Erythroblast (primary cell): ENCODE data around the gene KRTAP4-9.
"Not testable (repeated sequence)": the region's sequence is repeated elsewhere in the genome, so short reads cannot be mapped to it uniquely, and the experiment has no call there.

Source experiments
- DNase-seq, 2 experiments: peaks; one replicate each; lab custom pipeline; 2025; lab: John Stamatoyannopoulos, UW
- GATA1 ChIP-seq: IDR thresholded peaks from 2 replicates; pipeline ENCODE4 v1.6.1; 2011; ENCODE audit warnings: low read depth, mild to moderate bottlenecking, control low read depth, low read length, moderate library complexity
- POLR2A ChIP-seq: IDR thresholded peaks from 2 replicates; pipeline ENCODE4 v1.6.1; 2011; ENCODE audit warnings: mild to moderate bottlenecking, low read length

KRTAP4-9 gene

DNA sequence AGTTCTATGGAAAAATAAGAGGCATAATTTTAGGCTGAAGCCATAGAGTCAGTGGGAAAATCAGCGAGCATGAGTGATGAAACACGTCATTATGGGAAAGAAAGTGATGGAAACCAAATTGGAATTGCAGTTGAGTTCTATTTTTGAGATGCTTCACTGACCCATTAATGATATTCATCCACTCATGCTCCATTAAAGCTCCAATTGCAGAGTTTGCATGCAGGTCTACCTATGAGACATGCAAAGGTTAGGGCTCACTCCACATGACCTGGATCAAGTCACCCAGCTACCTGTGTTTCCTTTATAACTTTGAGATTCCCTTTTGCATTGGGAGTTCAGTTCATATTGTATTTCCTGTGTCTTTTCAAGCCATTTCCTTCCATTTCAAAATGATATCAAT is 31.5 kb upstream of the KRTAP4-9 start:
- TF ChIP-seq GATA1, result no peak
- TF ChIP-seq POLR2A, result no peak
- DNase-seq, result no peak

DNA sequence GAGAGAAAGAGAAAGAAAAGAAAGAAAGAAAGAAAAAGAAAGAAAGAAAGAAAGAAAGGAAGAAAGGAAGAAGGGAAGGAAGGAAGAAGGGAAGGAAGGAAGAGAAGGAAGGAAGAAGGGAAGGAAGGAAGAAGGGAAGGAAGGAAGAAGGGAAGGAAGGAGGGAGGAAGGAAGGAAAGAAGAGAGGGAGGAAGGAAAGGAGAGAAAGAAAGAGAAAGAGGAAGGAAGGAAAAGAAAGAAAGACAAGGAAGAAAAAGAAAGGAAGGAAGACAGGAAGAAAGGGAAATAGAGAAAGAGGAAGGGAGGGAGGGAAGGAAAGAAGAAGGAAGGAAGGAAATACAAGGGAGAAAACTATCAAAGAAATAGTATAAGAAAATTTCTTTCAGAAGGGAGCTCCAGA is 28.4 kb upstream of the KRTAP4-9 start:
- DNase-seq, result no peak
- TF ChIP-seq GATA1 (no peak), POLR2A (no peak)

DNA sequence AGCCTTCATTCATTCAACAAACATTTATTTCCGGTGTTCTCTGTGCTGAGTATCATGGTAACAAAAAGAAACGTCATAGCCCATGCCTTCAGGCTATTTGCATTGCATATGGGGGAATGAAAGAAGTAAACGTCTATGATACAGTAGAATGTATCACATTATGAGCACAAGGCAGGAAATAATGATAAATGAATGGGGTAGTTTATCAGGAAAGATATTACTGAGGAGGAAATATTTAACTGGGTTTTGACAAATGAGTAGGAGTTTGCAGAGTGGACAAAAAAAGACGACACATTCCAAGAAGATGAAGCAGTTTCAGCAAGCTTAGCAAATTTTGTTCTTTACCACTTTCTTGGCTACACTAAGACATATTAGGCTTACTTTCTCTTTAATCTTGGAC is 22.6 kb upstream of the KRTAP4-9 start:
- TF ChIP-seq GATA1 (no peak), POLR2A (no peak)
- no peak for DNase-seq

DNA sequence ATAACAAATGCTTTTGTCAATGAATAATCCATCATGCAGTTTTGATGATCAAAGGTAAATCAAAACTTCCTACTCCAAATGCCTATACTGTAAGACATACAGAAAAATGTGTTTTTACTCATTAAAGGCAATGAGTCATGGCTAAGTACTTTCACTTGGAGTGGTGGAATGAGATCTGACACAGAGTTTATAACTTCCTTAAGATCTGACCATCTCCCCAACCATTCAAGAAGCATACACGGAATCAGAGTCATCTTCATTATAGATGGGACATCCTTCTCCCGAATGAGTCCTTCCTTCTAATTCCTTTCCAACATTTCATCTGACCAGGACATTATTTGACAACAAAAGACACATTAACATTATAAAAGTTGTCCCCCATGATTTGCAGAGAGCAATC is 21.8 kb upstream of the KRTAP4-9 start:
- not testable (repeated sequence) for DNase-seq

DNA sequence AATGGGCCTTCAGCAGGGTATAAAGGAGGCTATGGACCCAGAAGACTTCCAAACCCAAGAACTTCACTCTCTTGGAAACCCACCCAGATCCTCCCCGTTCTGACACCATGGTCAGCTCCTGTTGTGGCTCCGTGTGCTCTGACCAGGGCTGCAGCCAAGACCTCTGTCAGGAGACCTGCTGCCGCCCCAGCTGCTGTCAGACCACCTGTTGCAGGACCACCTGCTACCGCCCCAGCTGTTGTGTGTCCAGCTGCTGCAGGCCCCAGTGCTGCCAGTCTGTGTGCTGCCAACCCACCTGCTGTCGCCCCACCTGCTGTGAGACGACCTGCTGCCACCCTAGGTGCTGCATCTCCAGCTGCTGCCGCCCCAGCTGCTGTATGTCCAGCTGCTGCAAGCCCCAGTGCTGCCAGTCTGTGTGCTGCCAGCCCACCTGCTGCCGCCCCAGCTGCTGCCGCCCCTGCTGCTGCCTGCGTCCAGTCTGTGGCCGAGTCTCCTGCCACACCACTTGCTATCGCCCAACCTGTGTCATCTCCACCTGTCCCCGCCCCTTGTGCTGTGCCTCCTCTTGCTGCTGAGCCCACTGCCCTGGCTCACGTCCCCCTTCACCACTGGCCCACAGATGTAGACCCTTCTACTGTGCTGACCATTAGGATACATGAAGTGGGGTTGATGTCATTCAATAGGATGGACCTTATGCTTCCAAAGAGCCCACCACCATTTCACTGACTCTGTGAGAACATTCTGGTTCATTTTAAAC is 20.9 kb upstream of the KRTAP4-9 start, which contains the start of gene KRTAP4-7:
TSS of gene KRTAP4-7 (plus strand) at position 51 of the 757 bp plus-strand sequence. CDS start at position 108, 57 bp downstream.
- DNase-seq, result not testable (repeated sequence)

DNA sequence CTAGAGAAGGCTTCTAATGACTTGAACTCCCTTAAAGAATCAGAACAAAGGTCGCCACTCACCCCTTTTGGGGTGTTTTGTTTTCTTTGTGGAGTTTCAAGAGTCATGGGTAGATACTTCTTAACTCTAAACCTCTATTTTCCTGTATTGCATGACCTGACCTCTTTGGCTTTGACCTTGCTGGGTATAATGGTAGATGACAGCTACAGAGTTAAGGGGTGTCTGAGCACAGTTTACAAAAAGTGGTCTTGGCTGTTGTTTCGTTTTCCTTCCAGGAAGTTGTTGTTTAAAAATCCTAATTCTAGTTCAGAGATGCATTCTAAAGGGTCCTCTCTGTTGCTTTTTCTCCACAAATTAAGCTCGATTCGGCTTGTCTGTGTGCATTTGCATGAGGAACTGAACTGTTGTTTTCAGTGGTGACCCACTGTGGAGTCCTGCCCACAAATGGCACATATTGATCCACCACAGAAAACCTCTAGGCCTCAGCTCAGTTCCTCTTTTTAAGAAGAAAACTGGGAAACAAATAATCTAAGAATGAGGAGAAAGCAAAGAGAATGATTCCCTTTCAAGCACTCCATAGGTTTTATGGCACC is 16.3 kb upstream of the KRTAP4-9 start:
- DNase-seq, result not testable (repeated sequence)

DNA sequence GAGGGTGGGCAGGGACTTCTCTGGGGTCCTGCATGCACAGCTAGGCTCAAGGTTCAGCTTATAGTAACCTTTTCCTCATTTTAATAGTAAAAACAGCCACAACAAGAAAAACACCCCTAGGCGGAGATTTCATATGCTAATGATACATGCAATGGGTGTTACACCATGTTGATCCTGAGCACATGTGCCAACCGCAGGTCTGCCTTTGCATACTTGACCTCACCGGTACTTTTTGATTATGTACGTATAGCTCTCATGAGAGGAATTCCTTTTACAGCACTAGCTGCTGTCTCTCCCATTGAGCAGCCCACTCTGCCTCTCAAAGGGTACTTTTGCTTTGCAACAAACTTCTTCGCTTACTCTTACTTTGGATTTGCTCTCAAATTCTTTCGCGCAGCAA is 9.1 kb upstream of the KRTAP4-9 start:
- TF ChIP-seq GATA1 (no peak), POLR2A (no peak)
- no peak for DNase-seq

DNA sequence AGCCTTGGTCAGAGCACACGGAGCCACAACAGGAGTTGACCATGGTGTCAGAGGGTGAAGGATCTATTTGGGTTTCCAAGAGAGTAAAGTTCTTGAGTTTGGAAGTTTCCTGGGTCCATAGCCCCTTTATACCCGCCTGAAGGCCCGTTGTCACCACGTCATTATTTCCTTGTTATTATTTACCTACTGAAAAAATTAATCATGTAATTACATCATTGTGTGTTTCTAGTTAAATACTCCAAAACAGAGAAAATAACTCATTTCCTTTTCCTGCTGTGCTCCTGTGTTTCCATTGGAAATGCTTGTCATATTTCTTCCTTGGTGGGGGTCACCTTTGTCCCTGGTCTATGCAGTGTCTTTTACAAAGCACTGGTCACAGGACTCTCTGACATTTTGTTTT is 7.1 kb upstream of the KRTAP4-9 start, which contains the start of gene KRTAP4-8:
TSS of gene KRTAP4-8 (minus strand) at position 101 of the 400 bp plus-strand sequence. CDS start at position 43, 58 bp downstream.
- TF ChIP-seq POLR2A (no peak), GATA1 (no peak)
- no peak for DNase-seq

DNA sequence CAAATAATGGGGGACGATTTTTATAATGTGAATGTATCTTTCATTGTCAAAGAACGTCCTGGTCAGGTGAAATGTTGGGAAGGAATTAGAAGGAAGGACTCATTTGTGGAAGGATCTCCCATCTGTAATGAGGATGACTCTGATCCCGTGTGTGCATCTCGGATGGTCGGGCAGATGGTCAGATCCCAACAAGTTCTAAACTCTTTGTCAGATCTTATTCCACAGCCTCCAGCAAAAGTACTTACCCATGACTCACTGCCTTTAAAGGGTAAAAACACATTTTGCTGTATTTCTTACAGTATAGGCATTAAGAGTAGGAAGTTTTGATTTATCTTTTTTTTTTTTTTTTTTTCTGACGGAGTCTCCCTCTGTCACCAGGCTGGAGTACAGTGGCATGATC is 6.7 kb upstream of the KRTAP4-9 start:
- DNase-seq, result no peak
- no peak for TF ChIP-seq POLR2A
- no peak for TF ChIP-seq GATA1

DNA sequence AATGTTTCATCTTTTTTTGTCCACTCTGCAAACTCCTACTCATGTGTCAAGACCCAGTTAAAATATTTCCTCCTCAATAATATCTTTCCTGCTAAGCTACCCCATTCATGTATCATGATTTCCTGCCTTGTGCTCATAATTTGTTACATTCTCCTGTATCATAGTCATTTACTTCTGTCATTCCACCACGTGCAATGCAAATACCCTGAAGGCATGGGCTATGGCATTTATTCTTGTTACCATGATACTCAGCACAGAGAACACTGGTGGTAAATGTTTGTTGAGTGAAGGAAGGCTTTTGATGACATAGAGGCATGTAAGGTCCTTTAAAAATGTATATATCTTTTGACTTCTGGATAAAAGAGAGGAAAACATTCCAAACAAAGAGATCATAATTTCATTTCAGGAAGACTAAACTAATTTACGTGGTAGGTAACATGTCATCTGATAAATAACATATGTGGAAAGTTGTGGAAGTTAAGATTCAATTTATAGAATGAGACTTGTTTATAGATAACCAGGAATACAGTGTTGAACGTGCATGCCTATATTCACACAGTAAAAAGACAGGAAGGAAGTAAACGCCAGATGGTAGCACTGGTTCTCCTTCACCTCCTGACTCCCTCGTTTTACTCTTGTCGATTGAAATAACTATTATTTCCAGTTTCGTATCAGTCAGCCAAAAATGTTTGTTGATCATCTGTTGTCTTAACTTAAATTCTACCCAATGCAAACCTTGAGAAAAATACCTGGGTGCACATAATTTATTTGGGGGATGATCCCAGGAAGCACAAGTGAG is 5.3 kb upstream of the KRTAP4-9 start:
- not testable (repeated sequence) for DNase-seq

DNA sequence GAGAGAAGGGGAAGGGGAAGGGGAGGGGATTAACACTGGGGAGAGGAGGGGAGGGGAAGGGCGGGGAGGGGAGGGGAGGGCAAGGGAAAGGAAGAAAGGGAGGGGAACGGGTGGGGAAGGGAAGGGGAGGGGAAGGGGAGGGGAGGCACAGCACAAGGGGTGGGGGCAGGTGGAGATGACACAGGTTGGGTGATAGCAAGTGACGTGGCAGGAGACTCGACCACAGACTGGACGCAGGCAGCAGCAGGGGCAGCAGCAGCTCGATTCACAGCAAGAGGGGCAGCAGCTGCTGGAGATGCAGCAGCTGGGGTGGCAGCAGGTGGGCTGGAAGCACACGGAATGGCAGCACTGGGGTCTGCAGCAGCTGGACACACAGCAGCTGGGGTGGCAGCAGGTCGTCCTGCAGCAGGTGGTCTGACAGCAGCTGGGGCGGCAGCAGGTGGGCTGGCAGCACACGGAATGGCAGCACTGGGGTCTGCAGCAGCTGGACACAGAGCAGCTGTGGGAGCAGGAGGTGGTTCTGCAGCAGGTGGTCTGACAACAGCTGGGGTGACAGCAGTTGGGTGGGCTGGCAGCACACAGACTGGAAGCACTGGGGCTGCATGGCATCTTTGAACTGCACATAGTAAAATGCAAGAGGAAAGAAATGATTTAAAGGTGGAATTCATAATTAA is 3.5 kb upstream of the KRTAP4-9 start, which contains the start of gene KRTAP4-16:
TSS of gene KRTAP4-16 (minus strand) at position 624 of the 674 bp plus-strand sequence. CDS start at position 624, 0 bp downstream.
- TF ChIP-seq GATA1, result no peak
- no peak for TF ChIP-seq POLR2A
- no peak for DNase-seq

DNA sequence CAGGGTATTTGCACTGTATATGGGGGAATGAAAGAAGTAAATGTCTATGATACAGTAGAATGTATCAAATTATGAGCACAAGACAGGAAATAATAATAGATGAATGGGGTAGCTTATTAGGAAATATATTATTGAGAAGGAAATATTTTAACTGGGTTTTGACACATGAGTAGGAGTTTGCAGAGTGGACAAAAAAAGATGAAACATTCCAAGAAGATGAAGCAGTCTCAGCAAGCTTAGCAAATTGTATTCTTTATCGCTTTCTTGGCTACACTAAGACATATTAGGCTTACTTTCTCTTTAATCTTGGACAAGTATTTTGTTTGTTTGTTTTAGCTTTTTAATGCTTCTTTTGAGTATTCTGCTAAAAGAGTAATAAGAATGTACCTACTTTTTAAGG is 1.3 kb upstream of the KRTAP4-9 start:
- DNase-seq, result no peak
- TF ChIP-seq GATA1 (no peak), POLR2A (no peak)

DNA sequence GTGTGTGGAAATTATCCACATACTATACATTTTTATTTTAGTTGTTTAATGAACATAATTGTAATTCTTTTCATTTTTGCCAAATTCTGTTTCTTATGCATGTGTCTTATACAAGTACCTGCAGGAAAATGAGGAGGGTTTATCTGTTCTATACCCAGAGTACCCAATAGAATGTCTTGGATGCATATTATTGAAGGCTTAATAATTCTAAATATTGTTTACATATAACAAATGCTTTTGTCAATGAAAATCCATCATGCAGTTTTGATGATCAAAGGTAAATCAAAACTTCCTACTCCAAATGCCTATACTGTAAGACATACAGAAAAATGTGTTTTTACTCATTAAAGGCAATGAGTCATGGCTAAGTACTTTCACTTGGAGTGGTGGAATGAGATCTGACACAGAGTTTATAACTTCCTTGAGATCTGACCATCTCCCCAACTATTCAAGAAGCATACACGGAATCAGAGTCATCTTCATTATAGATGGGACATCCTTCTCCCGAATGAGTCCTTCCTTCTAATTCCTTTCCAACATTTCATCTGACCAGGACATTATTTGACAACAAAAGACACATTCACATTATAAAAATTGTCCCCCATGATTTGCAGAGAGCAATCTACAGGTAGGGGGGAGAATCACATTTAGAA is 677 bp upstream of the KRTAP4-9 start:
- not testable (repeated sequence) for DNase-seq
